ENCODE measurements around the gene PPDPF. TPM values are rescaled to one million over a fixed set of nuclear protein-coding genes. Genes with fewer than 3 reads are reported as not detected.

Gene PPDPF
- total and polyA plus RNA-seq, 2 donors (not counting 3 experiments of a cell fraction or from before 2014, with no cell fraction given) = 52.2 to 219 TPM

DNA sequence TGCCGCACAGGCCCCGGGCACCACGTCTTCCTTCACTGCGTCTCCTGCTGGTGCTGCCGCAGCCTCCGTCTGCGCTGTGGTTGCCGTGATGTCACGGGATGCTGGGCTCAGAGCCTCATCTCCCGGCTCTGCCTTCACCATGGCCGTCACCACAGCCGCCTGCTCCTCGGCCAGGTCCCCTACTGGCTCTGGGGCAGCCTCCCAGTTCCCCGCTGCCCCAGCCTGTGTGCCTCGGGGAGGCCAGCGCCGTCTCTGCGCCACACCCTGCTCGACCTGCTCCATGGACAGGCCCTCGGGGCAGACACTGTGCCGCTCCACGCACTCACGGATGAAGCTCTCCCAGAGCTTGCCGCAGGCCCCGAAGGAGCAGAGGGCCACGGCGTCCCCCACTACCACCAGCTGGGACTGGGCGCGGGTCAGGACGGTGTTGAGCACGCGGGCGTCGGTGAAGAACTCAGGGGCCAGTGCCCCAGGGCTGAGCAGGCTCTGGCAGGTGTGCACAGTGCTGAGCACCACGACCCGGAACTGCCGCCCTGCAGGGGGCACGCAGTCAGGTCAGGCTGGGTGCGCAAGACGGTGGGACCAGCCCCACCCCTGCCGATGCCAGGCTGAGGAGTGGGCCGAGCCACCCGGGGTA is 45.3 kb downstream of the PPDPF start:
- POLR2A ChIA-PET = interaction anchor here (0.6 kb wide), 1 partner anchor 345 kb away, joined by 3 read pairs; no protein-coding TSS in a partner anchor
- no peak for FAIRE-seq

More for the DNA sequence above, 45.3 kb downstream of the PPDPF start:
- H3K4me1 ChIP-seq (ENCODE audit: control insufficient read depth, extremely low read depth, insufficient read depth, low read length) = no peaks in the 10 kb centered on the region
- no peaks in the 10 kb centered on the region for H4K20me1 ChIP-seq (replicated peaks; ENCODE audit: control insufficient read depth, extremely low read depth, insufficient read depth, low read length)
- no peaks in the 10 kb centered on the region for H3K79me2 ChIP-seq (ENCODE audit: control insufficient read depth, insufficient read depth, low read length)
- dilution Hi-C loops (cut with MboI; ENCODE audit: extremely low pct_ligation_motif_present, low sequenced_read_pairs) = no loop called here
- peaks cover 0 to 8% of the 10 kb centered on the region in 2 experiments for H3K36me3 ChIP-seq (ENCODE audit: control insufficient read depth in 2 of 2, extremely low read depth in 1 of 2, insufficient read depth in 2 of 2, low read length in 2 of 2)
- no peak for TF ChIP-seq FOS (IDR thresholded peaks at IDR 0.05; ENCODE audit: borderline replicate concordance, insufficient read depth, low read length)
- no peak for TF ChIP-seq EZH2 (IDR thresholded peaks at IDR 0.05; ENCODE audit: borderline replicate concordance, low read depth, low read length, severe bottlenecking)
- TF ChIP-seq MYC (IDR thresholded peaks at IDR 0.05; ENCODE audit: low read depth, low read length) = no peak
- no peak for TF ChIP-seq POLR2AphosphoS5 (IDR thresholded peaks at IDR 0.05; ENCODE audit: insufficient read depth, low read depth, low read length)
- TF ChIP-seq POLR2A (IDR thresholded peaks at IDR 0.05; ENCODE audit: low read depth, low read length) = no peak
- TF ChIP-seq, protein P1, sequence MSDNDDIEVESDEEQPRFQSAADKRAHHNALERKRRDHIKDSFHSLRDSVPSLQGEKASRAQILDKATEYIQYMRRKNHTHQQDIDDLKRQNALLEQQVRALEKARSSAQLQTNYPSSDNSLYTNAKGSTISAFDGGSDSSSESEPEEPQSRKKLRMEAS (IDR thresholded peaks at IDR 0.05; ENCODE audit: insufficient read depth, insufficient read length) = no peak
- TF ChIP-seq, protein P2, sequence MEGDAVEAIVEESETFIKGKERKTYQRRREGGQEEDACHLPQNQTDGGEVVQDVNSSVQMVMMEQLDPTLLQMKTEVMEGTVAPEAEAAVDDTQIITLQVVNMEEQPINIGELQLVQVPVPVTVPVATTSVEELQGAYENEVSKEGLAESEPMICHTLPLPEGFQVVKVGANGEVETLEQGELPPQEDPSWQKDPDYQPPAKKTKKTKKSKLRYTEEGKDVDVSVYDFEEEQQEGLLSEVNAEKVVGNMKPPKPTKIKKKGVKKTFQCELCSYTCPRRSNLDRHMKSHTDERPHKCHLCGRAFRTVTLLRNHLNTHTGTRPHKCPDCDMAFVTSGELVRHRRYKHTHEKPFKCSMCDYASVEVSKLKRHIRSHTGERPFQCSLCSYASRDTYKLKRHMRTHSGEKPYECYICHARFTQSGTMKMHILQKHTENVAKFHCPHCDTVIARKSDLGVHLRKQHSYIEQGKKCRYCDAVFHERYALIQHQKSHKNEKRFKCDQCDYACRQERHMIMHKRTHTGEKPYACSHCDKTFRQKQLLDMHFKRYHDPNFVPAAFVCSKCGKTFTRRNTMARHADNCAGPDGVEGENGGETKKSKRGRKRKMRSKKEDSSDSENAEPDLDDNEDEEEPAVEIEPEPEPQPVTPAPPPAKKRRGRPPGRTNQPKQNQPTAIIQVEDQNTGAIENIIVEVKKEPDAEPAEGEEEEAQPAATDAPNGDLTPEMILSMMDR (IDR thresholded peaks at IDR 0.05; ENCODE audit: extremely low read depth in 1 of 2, insufficient read depth in 1 of 2, low read depth in 1 of 2, low read length in 2 of 2) = no peak
- TF ChIP-seq JUN (IDR thresholded peaks at IDR 0.05; ENCODE audit: borderline replicate concordance, insufficient read depth, insufficient read length, low read depth) = no peak
- no peak for TF ChIP-seq GATA2 (IDR thresholded peaks at IDR 0.05; ENCODE audit: insufficient read depth, insufficient read length, low read depth, low read length)
- no peak overlapping the region for H3K4me3 ChIP-seq (replicated peaks in 1 of 3; ENCODE audit: insufficient read depth in 1 of 3, low read depth in 1 of 3, low read length in 3 of 3)
- no peaks in the 10 kb centered on the region for H3K9me3 ChIP-seq (replicated peaks; ENCODE audit: control insufficient read depth, insufficient read depth, low read length)
- no TSS peak for BruUV-seq (replicated peaks)
- H3K9me1 ChIP-seq (replicated peaks; ENCODE audit: control insufficient read depth, extremely low read depth, insufficient read depth, low read length) = no peaks in the 10 kb centered on the region
- no peak for DNase-seq (ENCODE audit: low read depth, low spot score)
- H3K4me2 ChIP-seq (ENCODE audit: insufficient read depth, low read length) = no peak overlapping the region
- intact Hi-C loops (cut with micrococcal nuclease) = no loop called here
- CTCF ChIA-PET = no interaction called here
- H3K9ac ChIP-seq (replicated peaks; ENCODE audit: extremely low read depth, insufficient read depth, low read length) = no peak overlapping the region
- no peak overlapping the region for H2AFZ ChIP-seq (ENCODE audit: low read depth, low read length)
- no peaks in the 10 kb centered on the region for H3K27me3 ChIP-seq (ENCODE audit: control insufficient read depth in 2 of 2, insufficient read depth in 2 of 2, low read length in 2 of 2)
- H3K27ac ChIP-seq (ENCODE audit: insufficient read depth, low read depth, low read length) = no peak overlapping the region
